Measurements from ENCODE around the gene PAM. TPM values are rescaled to one million over a fixed set of nuclear protein-coding genes. Genes with fewer than 3 reads are reported as not detected.

PAM gene
- total RNA-seq, 1 donor from 2014 or later, result 135 TPM

- Mint-ChIP-seq H3K4me3 (peak overlapping the region; percentile 26), H3K27ac (peak overlapping the region; percentile 67), H3K4me1 (ENCODE audit: unreplicated experiment) (peaks cover 19% of the 10 kb centered on the region), H3K27me3 (no peaks in the 10 kb centered on the region), H3K36me3 (peaks cover 4% of the 10 kb centered on the region), H3K9me3 (no peaks in the 10 kb centered on the region)
- no peak for TF ChIP-seq CTCF (conservative IDR thresholded peaks at IDR 0.05)
- DNase-seq (ENCODE audit: extremely low spot score, unreplicated experiment), result no peak
These were observed 7.0 kb downstream of the PAM start for GRCh38 chr5:102762095-102762534.

GRCh38 chr5:102762562-102763227, 7.6 kb downstream of the PAM start:
- DNase-seq (ENCODE audit: extremely low spot score, unreplicated experiment), result no peak
- H3K27ac Mint-ChIP-seq, result no peak overlapping the region
- H3K4me3 Mint-ChIP-seq, result no peak overlapping the region
- no peak for TF ChIP-seq CTCF (conservative IDR thresholded peaks at IDR 0.05)
- peaks cover 19% of the 10 kb centered on the region for H3K4me1 Mint-ChIP-seq (ENCODE audit: unreplicated experiment)
- H3K27me3 Mint-ChIP-seq, result no peaks in the 10 kb centered on the region
- no peaks in the 10 kb centered on the region for H3K9me3 Mint-ChIP-seq
- H3K36me3 Mint-ChIP-seq, result peaks cover 4% of the 10 kb centered on the region

- no peak overlapping the region for H3K27ac Mint-ChIP-seq
- peaks cover 19% of the 10 kb centered on the region for H3K4me1 Mint-ChIP-seq (ENCODE audit: unreplicated experiment)
- no peaks in the 10 kb centered on the region for H3K9me3 Mint-ChIP-seq
- no peak overlapping the region for H3K4me3 Mint-ChIP-seq
- peaks cover 4% of the 10 kb centered on the region for H3K36me3 Mint-ChIP-seq
- no peaks in the 10 kb centered on the region for H3K27me3 Mint-ChIP-seq
- no peak for TF ChIP-seq CTCF (conservative IDR thresholded peaks at IDR 0.05)
- DNase-seq (ENCODE audit: extremely low spot score, unreplicated experiment), result no peak
These were observed 8.6 kb downstream of the PAM start for GRCh38 chr5:102763734-102764133.

GRCh38 chr5:102764381-102765004, 9.4 kb downstream of the PAM start:
- no peak for TF ChIP-seq CTCF (conservative IDR thresholded peaks at IDR 0.05)
- peaks cover 4% of the 10 kb centered on the region for H3K36me3 Mint-ChIP-seq
- H3K4me3 Mint-ChIP-seq, result no peak overlapping the region
- DNase-seq (ENCODE audit: extremely low spot score, unreplicated experiment), result no peak
- H3K27me3 Mint-ChIP-seq, result no peaks in the 10 kb centered on the region
- H3K9me3 Mint-ChIP-seq, result no peaks in the 10 kb centered on the region
- no peak overlapping the region for H3K27ac Mint-ChIP-seq
- peaks cover 19% of the 10 kb centered on the region for H3K4me1 Mint-ChIP-seq (ENCODE audit: unreplicated experiment)

GRCh38 chr5:102765350-102765749, 10.2 kb downstream of the PAM start:
- DNase-seq (ENCODE audit: extremely low spot score, unreplicated experiment), result no peak
- H3K36me3 Mint-ChIP-seq, result peaks cover 4% of the 10 kb centered on the region
- no peak overlapping the region for H3K27ac Mint-ChIP-seq
- no peaks in the 10 kb centered on the region for H3K9me3 Mint-ChIP-seq
- H3K27me3 Mint-ChIP-seq, result no peaks in the 10 kb centered on the region
- peaks cover 22% of the 10 kb centered on the region for H3K4me1 Mint-ChIP-seq (ENCODE audit: unreplicated experiment)
- no peak for TF ChIP-seq CTCF (conservative IDR thresholded peaks at IDR 0.05)
- H3K4me3 Mint-ChIP-seq, result no peak overlapping the region
